Small intestine (tissue), 7 donors: ENCODE data around the gene GSTM2. TPM values are rescaled to one million over a fixed set of nuclear protein-coding genes. Genes with fewer than 3 reads are reported as not detected.

Experiments used
- DNase-seq, 2 donors: peaks; one replicate each; pipeline versions ENCODE4 v3.0.0 to v3.0.0-alpha.2; 2013
- FAIRE-seq: peaks from 2 replicates; lab custom pipeline; 2012; peaks lifted over from hg19 to GRCh38; lab: Jason Lieb, UNC
- H3K27ac ChIP-seq, 3 donors: one replicate each; pipeline ENCODE4 v1.5.1; 2013; ENCODE audit warnings: low read length in 2 of 3, mild to moderate bottlenecking in 2 of 3, control low read depth in 1 of 3, inconsistent platforms in 1 of 3, low read depth in 1 of 3, moderate library complexity in 1 of 3
- H3K27me3 ChIP-seq, 3 donors: one replicate each; pipeline ENCODE4 v1.6.1; 2013; ENCODE audit warnings: low read length in 3 of 3, inconsistent platforms in 1 of 3; ENCODE audit not compliant: control insufficient read depth in 3 of 3, insufficient read depth in 3 of 3
- H3K36me3 ChIP-seq, 3 donors: one replicate each; pipeline ENCODE4 v1.6.1; 2013; ENCODE audit warnings: low read length in 3 of 3, inconsistent platforms in 1 of 3, low read depth in 1 of 3, mild to moderate bottlenecking in 1 of 3, moderate library complexity in 1 of 3; ENCODE audit not compliant: control insufficient read depth in 3 of 3, insufficient read depth in 2 of 3
- H3K4me1 ChIP-seq, 3 donors: one replicate each; pipeline ENCODE4 v1.6.1; 2013; ENCODE audit warnings: low read length in 2 of 3, inconsistent platforms in 1 of 3, low read depth in 1 of 3, mild to moderate bottlenecking in 1 of 3, moderate library complexity in 1 of 3; ENCODE audit not compliant: control insufficient read depth in 3 of 3, insufficient read depth in 2 of 3
- H3K4me3 ChIP-seq, 3 donors: one replicate each; pipeline ENCODE4 v1.5.1; 2013; ENCODE audit warnings: low read length in 3 of 3, control low read depth in 1 of 3, inconsistent platforms in 1 of 3, low read depth in 1 of 3, mild to moderate bottlenecking in 1 of 3, moderate library complexity in 1 of 3
- H3K9me3 ChIP-seq, 2 donors: one replicate each; pipeline ENCODE4 v1.6.1; 2013; ENCODE audit warnings: low read depth in 1 of 2, low read length in 1 of 2; ENCODE audit not compliant: control insufficient read depth in 2 of 2, insufficient read depth in 1 of 2
- WGBS, 3 donors: extraction: QIAGEN DNeasy Blood & Tissue Kit; methylation state at CpG; one replicate each; pipeline ENCODE4 v1.1.7; 2013; 5-methylcytosine and 5-hydroxymethylcytosine counted together
- polyA plus RNA-seq, 4 donors: library from polyadenylated mRNA; stranded (reverse) in 3 of 4; unstranded in 1 of 4; fragments of 200-250 nt in 3 of 4; fragments of 120-200 nt in 1 of 4; gene quantifications; one replicate each; pipeline versions ENCODE4 v1.2.1 to v1.2.3, GENCODE V29; 2013
- donor health status: healthy with polysubstance abuse.
- donor health status: control.
- donor health status: control.
- donor health status: Bipolar disorder and iron deficiency.
- donor health status: healthy.

Gene GSTM2
- polyA plus RNA-seq, 4 donors: 29.4 to 170 (median 54.2) TPM

- no peak overlapping the region for H3K27ac ChIP-seq
- FAIRE-seq: no peak
- H3K36me3 ChIP-seq: peaks cover 13 to 95% (median 14%) of the 10 kb centered on the region in 3 donors
These were observed 40.0 kb upstream of the GSTM2 start for GRCh38 chr1:109627692-109628399.

DNA sequence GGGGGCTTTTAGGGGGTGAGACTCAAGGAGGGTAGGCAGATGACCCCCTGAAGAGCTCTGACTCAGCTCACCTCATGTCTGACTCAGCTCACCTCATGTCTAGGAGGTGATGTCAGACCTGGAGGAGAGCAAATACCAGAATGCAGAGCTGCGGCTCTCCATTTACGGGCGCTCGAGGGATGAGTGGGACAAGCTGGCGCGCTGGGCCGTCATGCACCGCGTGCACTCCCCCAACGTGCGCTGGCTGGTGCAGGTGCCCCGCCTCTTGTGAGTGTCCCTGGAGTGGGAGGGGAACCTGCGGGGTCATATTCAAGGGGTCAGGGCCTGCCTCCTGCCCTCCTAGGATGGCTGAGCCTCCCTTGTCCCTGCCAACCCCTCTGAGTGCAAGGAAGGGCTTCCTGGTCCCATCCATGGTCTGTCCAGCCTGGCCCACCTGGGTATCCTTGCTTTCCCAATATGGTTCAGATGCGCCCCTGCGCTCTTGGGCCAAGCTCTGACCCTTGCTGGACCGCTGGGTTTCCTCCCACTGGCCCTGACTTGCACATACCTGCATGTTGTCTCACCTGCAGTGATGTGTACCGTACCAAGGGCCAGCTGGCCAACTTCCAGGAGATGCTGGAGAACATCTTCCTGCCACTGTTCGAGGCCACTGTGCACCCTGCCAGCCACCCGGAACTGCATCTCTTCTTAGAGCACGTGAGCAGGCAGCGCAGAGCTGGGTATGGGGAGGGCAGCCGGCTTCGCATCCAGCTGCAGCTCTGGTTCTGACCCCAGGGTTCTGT, 39.1 kb upstream of the GSTM2 start:
- no peak for FAIRE-seq
- 84 to 89% (median 87%) methylated on average over 23 of the region's 23 CpGs for WGBS, 3 donors
- no peak for DNase-seq
- no peak overlapping the region for H3K27ac ChIP-seq
- no peaks in the 10 kb centered on the region for H3K27me3 ChIP-seq
- H3K9me3 ChIP-seq: no peaks in the 10 kb centered on the region
- peaks cover 0 to 9% (median 7%) of the 10 kb centered on the region in 3 donors for H3K4me1 ChIP-seq
- H3K4me3 ChIP-seq: no peak overlapping the region
- peaks cover 13 to 92% (median 14%) of the 10 kb centered on the region in 3 donors for H3K36me3 ChIP-seq

More at GRCh38 chr1:109627692-109628399, 40.0 kb upstream of the GSTM2 start:
- Histone ChIP-seq H3K9me3 (no peaks in the 10 kb centered on the region), H3K4me1 (peaks cover 0 to 12% (median 9%) of the 10 kb centered on the region in 3 donors), H3K4me3 (no peak overlapping the region), H3K27me3 (no peaks in the 10 kb centered on the region)
- 92 to 94% (median 93%) methylated on average over 23 of the region's 23 CpGs for WGBS, 3 donors
- no peak for DNase-seq

DNA sequence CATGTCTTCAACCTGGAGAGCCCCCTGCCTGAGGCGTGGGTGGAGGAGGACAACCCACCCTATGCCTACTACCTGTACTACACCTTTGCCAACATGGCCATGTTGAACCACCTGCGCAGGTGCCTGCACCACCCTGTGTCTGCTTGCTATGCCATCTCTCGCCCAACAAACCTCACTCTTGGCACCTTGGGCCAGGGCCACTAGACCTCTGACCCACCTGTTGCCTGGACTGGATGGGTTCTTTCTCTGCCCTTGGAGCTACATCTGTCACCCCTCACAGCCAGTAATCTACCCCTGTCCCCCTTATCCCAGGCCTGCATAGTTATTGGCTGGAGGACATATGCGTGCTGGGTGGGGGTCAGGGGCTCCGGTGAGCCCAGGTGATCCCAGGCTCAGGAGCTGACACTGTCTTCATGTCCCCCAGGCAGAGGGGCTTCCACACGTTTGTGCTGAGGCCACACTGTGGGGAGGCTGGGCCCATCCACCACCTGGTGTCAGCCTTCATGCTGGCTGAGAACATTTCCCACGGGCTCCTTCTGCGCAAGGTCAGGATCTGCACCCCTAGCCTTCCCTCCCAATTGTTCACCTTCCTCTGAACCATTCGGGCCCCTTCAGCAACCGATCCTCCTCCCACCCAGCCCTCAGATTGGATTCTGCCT, 38.4 kb upstream of the GSTM2 start:
- H3K27ac ChIP-seq: no peak overlapping the region
- FAIRE-seq: no peak
- whole genome bisulfite sequencing, 3 donors: 80 to 91% (median 91%) methylated on average over 10 of the region's 10 CpGs
- H3K27me3 ChIP-seq: no peaks in the 10 kb centered on the region
- H3K4me1 ChIP-seq: peaks cover 0 to 4% (median 4%) of the 10 kb centered on the region in 3 donors
- H3K36me3 ChIP-seq: peaks cover 13 to 86% (median 14%) of the 10 kb centered on the region in 3 donors
- no peaks in the 10 kb centered on the region for H3K9me3 ChIP-seq
- no peak overlapping the region for H3K4me3 ChIP-seq
- DNase-seq: no peak

- Histone ChIP-seq H3K4me3 (no peak overlapping the region), H3K36me3 (peaks cover 13 to 79% (median 14%) of the 10 kb centered on the region in 3 donors), H3K9me3 (no peaks in the 10 kb centered on the region), H3K27me3 (no peaks in the 10 kb centered on the region), H3K4me1 (peaks cover 0 to 4% (median 3%) of the 10 kb centered on the region in 3 donors), H3K27ac (no peak overlapping the region)
- WGBS, 3 donors: 80 to 83% (median 83%) methylated on average over 29 to 30 of the region's 30 CpGs
- DNase-seq (no peak), FAIRE-seq (no peak)
These were observed 37.6 kb upstream of the GSTM2 start for GRCh38 chr1:109630081-109630897.

DNA sequence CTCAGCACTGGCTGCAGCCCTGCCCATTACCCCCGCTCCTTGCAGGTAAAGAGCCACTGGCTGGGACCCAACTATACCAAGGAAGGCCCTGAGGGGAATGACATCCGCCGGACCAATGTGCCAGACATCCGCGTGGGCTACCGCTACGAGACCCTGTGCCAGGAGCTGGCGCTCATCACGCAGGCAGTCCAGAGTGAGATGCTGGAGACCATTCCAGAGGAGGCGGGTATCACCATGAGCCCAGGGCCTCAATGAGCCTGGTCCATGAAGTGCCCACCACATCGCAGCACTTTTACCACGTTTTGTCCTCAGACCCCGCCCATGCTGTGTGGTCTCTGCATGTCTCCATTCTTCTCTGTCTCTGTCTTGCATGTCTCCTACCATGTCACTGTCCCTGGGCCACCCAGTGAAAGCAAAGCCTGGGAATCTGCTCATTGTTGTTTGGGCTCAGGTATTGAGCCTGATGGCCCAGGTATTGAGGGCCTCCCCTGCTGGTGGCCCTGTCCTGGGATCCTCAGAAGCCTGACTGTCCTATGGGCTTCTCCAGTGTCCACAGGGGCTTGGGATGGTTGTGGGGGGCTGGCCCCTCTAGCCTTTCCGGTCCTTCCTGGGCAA, 36.9 kb upstream of the GSTM2 start:
- Histone ChIP-seq H3K27me3 (no peaks in the 10 kb centered on the region), H3K9me3 (no peaks in the 10 kb centered on the region), H3K27ac (no peak overlapping the region), H3K36me3 (peaks cover 12 to 71% (median 14%) of the 10 kb centered on the region in 3 donors), H3K4me1 (peaks cover 2 to 6% (median 6%) of the 10 kb centered on the region in 3 donors), H3K4me3 (no peak overlapping the region)
- DNase-seq (no peak), FAIRE-seq (no peak)
- WGBS, 3 donors: 90 to 94% (median 94%) methylated on average over 14 of the region's 14 CpGs

DNA sequence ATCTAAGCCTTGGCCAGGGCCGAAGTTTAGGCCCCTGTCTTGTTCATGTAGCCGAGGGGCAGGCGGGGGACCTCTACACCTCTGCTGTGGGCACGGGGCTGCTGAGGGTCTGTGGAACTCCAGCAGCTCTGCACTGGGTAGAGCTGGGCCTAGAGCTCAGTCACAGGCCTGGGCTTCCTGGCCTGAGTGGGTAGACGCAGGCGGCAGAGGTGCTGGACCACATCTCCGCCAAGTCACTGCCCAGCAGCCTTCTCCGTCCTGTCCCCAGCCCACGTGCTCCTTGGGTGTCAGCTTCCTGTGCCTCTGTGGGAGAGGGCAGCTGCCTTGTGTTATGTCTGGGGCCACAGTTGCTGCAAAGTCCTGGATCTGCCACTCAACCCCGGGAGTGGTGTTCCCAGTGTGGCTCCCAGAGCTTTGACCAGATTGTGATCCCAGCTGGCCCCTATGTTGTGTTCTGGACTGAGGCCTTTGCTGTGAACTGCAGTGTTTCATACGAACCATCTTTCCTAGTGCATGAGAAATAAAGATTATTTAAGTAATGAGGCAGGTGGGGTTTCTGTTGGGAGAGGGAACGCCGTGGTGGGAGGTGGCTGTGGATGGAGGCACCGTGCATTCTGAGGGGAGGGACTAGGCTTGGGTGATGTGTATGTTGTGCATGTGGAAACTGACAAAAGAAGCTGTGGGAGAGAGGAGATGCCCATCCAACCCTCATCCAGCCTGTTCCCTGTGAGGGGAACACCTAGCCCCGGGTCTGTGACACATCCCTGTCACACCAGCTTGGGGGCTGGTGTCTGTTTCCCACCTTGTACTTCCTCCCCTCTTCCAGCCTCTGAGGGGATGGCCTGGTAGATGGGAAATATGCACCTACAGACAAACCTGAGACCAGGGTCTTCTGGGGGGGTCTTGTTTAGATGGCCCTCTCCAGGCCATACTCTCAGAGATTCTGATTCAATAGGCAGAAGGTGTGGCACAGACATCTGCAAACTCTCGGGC, 36.0 kb upstream of the GSTM2 start:
- Histone ChIP-seq H3K4me3 (no peak overlapping the region), H3K36me3 (peaks cover 11 to 63% (median 12%) of the 10 kb centered on the region in 3 donors), H3K27me3 (no peaks in the 10 kb centered on the region), H3K4me1 (peaks cover 5 to 13% (median 8%) of the 10 kb centered on the region in 3 donors), H3K27ac (no peak overlapping the region), H3K9me3 (no peaks in the 10 kb centered on the region)
- no peak for FAIRE-seq
- DNase-seq: no peak
- WGBS, 3 donors: 79 to 82% (median 79%) methylated on average over 16 of the region's 16 CpGs
